Panc1 (cell line): Measurements from ENCODE around the gene FBP1.

ENCODE experiments used
- POLR2AphosphoS5 ChIP-seq: IDR thresholded peaks from 2 replicates; pipeline ENCODE4 v1.6.1; 2012; ENCODE audit warnings: mild to moderate bottlenecking, low read depth, low read length, moderate library complexity
- SIN3A ChIP-seq: IDR thresholded peaks from 2 replicates; pipeline ENCODE4 v1.6.1; 2012; ENCODE audit warnings: low read depth, mild to moderate bottlenecking, low read length, moderate library complexity, borderline replicate concordance; ENCODE audit not compliant: insufficient read depth
- TF ChIP-seq, protein P1 (sequence below): fragments of 450-650 bp; IDR thresholded peaks from 2 replicates; pipeline ENCODE4 v1.5.1; 2017; ENCODE audit warnings: mild to moderate bottlenecking

DNA sequence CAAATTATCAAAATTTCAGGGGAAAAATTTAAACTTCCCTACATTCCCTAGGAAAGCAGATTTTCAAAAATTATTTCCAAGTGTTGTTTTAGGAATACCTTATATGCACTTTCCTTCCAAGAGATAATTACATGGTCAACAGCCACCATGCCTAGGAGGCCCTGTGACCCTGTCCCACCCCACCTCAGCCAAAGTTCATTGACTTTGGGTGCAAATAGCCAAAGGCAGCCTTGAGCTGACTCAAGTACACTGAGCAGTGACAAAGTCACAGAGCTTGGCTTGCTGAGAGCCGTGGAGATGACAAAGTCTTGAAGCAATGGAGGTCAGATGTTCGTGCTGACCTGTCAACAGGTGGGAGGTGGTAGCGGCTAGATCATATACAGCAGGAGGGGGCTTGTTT lies 24.3 kb upstream of the FBP1 start:
- no peak for TF ChIP-seq POLR2AphosphoS5
- TF ChIP-seq, protein P1, sequence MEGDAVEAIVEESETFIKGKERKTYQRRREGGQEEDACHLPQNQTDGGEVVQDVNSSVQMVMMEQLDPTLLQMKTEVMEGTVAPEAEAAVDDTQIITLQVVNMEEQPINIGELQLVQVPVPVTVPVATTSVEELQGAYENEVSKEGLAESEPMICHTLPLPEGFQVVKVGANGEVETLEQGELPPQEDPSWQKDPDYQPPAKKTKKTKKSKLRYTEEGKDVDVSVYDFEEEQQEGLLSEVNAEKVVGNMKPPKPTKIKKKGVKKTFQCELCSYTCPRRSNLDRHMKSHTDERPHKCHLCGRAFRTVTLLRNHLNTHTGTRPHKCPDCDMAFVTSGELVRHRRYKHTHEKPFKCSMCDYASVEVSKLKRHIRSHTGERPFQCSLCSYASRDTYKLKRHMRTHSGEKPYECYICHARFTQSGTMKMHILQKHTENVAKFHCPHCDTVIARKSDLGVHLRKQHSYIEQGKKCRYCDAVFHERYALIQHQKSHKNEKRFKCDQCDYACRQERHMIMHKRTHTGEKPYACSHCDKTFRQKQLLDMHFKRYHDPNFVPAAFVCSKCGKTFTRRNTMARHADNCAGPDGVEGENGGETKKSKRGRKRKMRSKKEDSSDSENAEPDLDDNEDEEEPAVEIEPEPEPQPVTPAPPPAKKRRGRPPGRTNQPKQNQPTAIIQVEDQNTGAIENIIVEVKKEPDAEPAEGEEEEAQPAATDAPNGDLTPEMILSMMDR = no peak
- no peak for TF ChIP-seq SIN3A
